Tongue (tissue), 2 donors: ENCODE measurements around the gene RPL27A. TPM values are rescaled to one million over a fixed set of nuclear protein-coding genes. Genes with fewer than 3 reads are reported as not detected.
"Not testable (repeated sequence)": the region's sequence is repeated elsewhere in the genome, so short reads cannot be mapped to it uniquely, and the experiment has no call there.

ENCODE experiments used
- DNase-seq: peaks from one replicate; pipeline ENCODE4 v3.0.0-alpha.2; 2015
- total RNA-seq: library from RNA; depleted of rRNA; stranded (reverse); fragments of >200 nt; gene quantifications from one replicate; pipeline ENCODE4 v1.2.3, GENCODE V29; 2014

The RPL27A gene
- 814 TPM for total RNA-seq

- peak; percentile 99 for DNase-seq
Observed at GRCh38 chr11:8682303-8683114, at the start of gene RPL27A, which contains the start of gene TRIM66. TSS of gene RPL27A (plus strand) at chr11:8682792. CDS start at chr11:8682814, 22 bp downstream. TSS of gene TRIM66 (minus strand) at chr11:8682665. CDS start at chr11:8672274, 10,391 bp downstream.

- no peak for DNase-seq
Observed at GRCh38 chr11:8634498-8634897, 48.1 kb upstream of the RPL27A start.

- no peak for DNase-seq
Observed at GRCh38 chr11:8636127-8636526, 46.5 kb upstream of the RPL27A start.

GRCh38 chr11:8638300-8638699 lies 44.3 kb upstream of the RPL27A start:
- no peak for DNase-seq

GRCh38 chr11:8639655-8640054 lies 42.9 kb upstream of the RPL27A start:
- DNase-seq: no peak

- no peak for DNase-seq
Observed at GRCh38 chr11:8640267-8640906, 42.2 kb upstream of the RPL27A start.

- no peak for DNase-seq
Observed at GRCh38 chr11:8641332-8641731, 41.3 kb upstream of the RPL27A start.

GRCh38 chr11:8642196-8642841 lies 40.3 kb upstream of the RPL27A start:
- DNase-seq: no peak

GRCh38 chr11:8646873-8647272 lies 35.7 kb upstream of the RPL27A start:
- no peak for DNase-seq

GRCh38 chr11:8649361-8649760 lies 33.2 kb upstream of the RPL27A start:
- DNase-seq: no peak

GRCh38 chr11:8650401-8650990 lies 32.1 kb upstream of the RPL27A start:
- no peak for DNase-seq

GRCh38 chr11:8652140-8652539 lies 30.5 kb upstream of the RPL27A start:
- no peak for DNase-seq

GRCh38 chr11:8654503-8654902 lies 28.1 kb upstream of the RPL27A start:
- DNase-seq: no peak

- DNase-seq: no peak
Observed at GRCh38 chr11:8656291-8656690, 26.3 kb upstream of the RPL27A start.

- DNase-seq: peak; percentile 46
Observed at GRCh38 chr11:8658321-8659057, 24.1 kb upstream of the RPL27A start.

GRCh38 chr11:8661001-8661795 lies 21.4 kb upstream of the RPL27A start:
- DNase-seq: no peak

- DNase-seq: no peak
Observed at GRCh38 chr11:8665222-8665621, 17.4 kb upstream of the RPL27A start.

- DNase-seq: not testable (repeated sequence)
Observed at GRCh38 chr11:8670081-8670480, 12.5 kb upstream of the RPL27A start.

- DNase-seq: peak; percentile 85
Observed at GRCh38 chr11:8671193-8671612, 11.4 kb upstream of the RPL27A start.

- peak; percentile 45 for DNase-seq
Observed at GRCh38 chr11:8671651-8672062, 10.9 kb upstream of the RPL27A start.

- no peak for DNase-seq
Observed at GRCh38 chr11:8672346-8672745, 10.2 kb upstream of the RPL27A start.
